GM21737 (cell line): ENCODE measurements around the gene MAP3K21.

Experiments
- ATAC-seq: cut with Tn5 transposase; IDR thresholded peaks from one replicate; pipeline ENCODE4 v1.9.1; 2021; ENCODE audit warnings: mild to moderate bottlenecking, moderate library complexity; ENCODE audit not compliant: unreplicated experiment

MAP3K21 gene

GRCh38 chr1:233327651-233328141, at the start of gene MAP3K21:
Gene MAP3K21 (plus strand): TSS chr1:233327724. CDS start chr1:233328029, 305 bp downstream.
- peak; percentile 50 for ATAC-seq

- ATAC-seq = no peak
These were observed 48.9 kb upstream of the MAP3K21 start for GRCh38 chr1:233278631-233279030.

DNA sequence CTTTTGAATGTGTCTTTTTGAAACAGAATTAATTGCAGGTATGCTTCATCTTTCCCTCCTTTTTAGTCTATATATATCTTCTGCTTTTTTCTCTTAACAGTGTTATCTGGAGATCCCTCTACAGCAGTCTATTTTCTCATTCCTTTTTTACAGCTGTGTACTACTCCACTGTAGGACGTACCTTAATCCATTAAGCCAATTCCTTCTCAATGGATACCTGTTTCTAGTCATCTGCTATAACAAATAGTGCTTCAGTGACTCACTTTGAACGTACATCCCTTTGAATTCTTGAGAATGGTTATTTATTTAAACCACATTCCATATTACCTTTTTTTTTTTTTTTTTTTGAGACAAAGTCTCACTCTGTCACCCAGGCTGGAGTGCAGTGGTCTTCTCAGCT, 47.6 kb upstream of the MAP3K21 start:
- no peak for ATAC-seq

DNA sequence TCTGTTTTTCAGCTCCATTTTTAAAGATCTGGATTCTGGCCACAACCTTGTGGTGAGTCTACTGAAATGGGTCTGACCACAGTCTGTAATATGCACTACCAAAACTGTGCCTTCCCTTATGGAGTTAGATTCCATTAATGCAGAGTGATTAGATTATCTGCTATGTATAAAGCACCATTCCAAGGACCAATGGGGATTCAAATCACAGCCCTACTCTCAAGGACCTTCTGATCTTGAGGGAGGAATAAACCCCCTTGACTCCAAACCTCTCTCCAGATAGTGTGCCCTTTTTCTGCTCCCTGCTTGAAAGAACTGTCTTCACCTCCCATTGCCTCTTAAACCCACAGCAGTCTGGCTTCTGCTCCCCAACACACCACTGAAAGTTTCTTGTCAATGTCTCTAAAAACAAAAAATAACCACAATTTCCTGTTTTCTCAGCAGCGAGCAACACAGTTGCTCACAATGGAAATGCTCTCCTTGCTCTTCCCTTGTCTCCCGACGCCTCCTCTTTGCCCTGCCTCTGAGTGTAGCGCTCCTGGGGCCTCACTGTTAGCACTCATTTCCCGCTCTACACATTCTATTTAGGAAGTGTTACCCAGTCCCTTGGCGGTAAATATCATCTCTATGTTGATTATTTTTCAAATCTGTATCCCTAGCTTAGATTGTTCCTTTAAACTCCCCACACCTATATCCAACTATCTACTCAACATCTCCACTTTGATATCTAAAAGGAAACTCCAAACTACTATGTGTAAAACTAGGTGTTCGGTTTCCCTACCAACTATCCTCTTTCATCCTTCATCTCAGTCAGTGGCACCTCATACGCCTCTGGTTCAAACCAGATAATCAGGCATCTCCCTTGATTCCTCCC, 45.6 kb upstream of the MAP3K21 start:
- ATAC-seq = peak; percentile 94

DNA sequence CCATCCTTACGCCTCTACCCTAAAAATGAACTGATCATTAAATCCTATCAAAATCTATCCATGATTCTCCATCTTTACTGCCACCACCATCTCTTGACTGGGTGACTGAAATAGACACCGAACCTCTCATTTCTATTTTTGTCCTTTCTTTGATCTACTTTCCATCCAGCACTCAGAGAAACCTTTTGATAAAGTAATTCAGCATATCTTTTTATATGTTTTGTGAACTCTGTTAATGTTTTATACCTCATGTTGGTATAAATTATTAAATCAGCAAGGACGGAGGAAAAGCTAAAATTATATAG, 45.0 kb upstream of the MAP3K21 start:
- ATAC-seq = no peak

GRCh38 chr1:233289676-233290075, 37.8 kb upstream of the MAP3K21 start:
- ATAC-seq = no peak

DNA sequence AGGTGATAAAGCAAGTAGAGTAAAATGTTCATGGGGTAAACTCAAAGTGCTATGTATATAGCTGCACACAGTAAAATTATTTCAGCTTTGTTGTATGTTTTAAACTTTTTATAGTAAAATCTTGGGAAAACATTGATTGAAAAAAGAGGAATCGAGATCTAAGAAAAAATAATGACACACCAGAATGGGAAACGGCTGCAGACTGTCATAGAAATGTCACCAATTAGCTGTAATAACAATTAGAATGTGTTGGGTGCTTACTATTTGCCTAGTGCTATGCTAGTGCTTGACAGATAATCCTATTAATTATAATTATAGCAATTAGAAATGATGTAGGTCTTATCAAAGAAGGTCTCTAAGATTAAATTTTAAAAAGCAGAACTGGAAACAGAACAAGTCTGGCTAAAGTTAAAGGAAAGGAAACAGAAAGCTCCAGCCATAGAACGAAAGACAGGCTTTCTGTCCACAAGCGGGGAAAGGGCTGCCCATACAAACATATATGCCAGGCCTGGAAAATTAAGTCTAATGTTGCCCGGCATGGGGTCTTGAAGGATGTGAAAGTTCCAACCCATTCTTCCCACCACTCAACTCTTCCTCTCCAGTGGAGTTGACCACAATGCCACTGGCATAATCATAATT, 37.0 kb upstream of the MAP3K21 start:
- ATAC-seq = no peak

GRCh38 chr1:233293556-233294446, 33.7 kb upstream of the MAP3K21 start:
- no peak for ATAC-seq

GRCh38 chr1:233294913-233295236, 32.6 kb upstream of the MAP3K21 start:
- peak; percentile 38 for ATAC-seq

DNA sequence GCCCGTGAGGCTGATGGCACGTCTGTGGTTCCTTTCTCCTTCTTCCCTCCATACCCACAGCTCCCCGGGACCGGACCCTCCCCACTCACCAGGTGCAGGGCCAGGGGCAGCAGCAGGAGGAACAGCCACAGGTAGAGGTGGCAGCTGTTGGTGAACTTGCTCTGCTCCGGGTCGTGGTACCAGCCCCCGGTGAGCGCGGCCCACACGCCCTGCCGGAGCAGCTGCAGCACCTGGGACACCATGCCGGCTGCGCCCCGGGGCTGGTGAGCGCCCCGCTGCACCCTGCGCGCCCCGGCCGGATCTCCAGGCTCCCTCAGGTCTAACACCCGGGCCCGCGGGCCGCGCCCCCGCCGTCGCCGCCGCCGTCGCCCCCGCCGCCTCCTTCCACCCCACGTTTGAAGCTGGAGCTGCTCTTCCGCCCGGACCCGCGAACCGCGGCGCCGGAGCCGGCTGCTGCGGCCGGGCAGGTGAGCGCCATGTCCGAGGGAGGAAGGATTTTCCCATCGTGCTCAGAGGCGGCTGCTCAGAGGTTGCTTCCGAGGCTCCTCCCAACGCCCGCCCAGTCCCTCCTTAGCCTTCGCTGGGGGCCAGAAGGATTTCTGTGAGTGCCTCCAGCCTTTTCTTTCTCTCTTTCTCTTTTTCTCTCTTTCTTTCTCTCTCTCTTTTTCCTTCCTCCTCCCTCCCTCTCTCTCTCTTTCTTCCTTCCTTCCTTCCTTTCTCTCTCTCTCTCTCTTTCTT, 32.1 kb upstream of the MAP3K21 start, which contains the start of gene PCNX2:
PCNX2 (minus strand) TSS at position 489 of the 738 bp plus-strand sequence; CDS start at position 242, 247 bp downstream.
- ATAC-seq = peak; percentile 87

DNA sequence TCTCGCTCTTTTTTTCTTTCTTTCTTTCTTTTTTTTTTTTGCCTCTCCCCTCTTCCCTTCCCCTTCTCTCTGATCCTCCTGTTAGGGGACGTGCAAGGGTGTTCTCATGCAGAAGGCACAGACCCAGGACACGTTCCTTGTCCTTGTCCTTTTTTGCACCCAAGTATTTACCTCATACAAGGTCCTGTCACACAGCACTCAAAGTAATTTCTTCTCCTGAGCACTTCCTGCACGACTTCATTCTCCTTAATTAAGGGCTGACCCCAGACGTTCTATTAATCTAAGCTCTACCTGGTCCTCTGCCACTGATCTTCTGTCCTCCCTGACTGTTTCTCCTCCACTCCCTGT, 31.6 kb upstream of the MAP3K21 start:
- no peak for ATAC-seq

GRCh38 chr1:233299450-233299849, 28.1 kb upstream of the MAP3K21 start:
- ATAC-seq = no peak

- ATAC-seq = no peak
These were observed 27.2 kb upstream of the MAP3K21 start for GRCh38 chr1:233300326-233300725.

- no peak for ATAC-seq
These were observed 22.9 kb upstream of the MAP3K21 start for GRCh38 chr1:233304489-233305102.

- no peak for ATAC-seq
These were observed 13.9 kb upstream of the MAP3K21 start for GRCh38 chr1:233313434-233314155.

DNA sequence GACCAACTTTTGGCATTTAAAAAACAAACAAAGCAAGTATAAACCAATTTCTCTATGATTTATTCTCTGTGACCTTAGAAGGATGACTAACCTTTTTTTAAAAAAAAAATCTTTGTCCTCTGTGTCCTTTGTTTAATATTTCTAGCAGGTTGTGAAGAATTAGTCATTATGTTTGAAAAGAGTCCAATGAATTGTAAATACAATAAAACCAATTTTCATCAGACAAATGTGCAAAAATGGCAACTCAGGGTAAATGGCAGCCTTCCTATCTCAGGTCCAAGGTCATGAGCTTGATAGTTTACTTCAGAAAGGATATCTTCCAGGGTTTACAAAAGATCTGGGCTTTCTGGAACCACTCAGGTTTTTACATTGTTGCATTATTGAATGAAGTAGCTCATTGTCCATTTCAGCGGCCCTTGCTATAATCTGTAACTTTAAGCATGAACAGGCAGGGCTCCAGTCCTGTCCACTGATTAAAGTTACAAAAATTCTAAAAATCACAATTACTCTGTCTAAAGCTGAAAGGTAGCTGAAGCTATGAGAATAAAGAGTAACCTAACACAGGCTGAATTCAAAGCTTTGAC, 11.7 kb upstream of the MAP3K21 start:
- no peak for ATAC-seq

DNA sequence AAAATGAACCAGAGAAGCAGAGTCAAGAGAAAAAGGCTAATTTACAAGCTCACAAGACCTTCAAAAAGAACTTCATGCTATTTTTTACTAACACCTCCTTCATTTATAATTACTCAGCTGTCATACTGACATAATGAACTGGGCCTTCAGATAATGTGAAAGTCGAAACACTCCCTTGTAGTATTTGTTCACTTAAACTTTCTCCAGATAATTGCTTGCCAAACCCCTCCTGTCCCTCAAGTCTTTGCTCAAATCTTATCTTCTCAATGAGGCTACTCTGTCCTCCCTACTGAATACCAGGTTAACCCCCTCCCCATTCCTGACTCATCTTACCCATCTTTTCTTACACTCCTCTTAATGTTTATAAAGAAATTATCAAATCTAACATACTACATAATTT, 11.1 kb upstream of the MAP3K21 start:
- ATAC-seq = no peak

DNA sequence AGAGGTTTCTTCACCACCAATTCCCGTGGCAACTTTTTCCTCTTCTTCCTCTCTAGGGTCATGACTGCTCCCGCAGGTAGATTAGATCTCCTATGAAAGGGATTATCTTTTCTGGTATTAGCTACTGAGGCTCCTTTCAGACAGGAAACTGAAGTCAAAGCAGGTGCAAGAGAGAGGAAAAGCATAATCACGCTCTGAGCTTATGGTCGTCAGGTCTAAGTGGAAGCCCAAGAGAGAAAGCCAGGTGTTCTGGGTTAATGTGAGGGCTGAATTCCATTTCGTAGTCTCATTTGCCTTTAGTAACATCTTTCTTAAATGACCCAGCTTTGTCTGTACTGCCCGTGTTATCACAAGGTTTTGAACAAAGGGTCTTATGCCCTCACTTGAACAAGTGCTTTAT, 8.3 kb upstream of the MAP3K21 start:
- no peak for ATAC-seq

DNA sequence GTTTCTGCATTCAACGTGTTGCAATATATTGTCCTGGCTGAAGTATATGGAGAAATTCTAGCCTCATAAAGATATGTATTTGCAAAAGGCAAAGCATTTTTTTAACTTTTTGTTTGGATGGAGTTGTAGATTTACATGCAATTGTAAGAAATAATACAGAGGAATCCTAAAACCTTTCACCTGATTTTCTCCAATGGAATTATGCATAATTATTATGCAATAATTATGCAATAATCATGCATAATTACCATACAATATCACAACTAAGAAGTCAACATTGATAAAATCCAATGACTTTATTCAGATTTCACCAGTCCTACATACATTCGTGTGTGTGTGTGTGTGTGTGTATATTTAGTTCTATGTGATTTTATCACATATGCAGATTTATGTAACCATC, 7.5 kb upstream of the MAP3K21 start:
- ATAC-seq = no peak
